GM19372 (cell line): ENCODE data around the gene MDM4.

Source experiments
- ATAC-seq: cut with Tn5 transposase; IDR thresholded peaks from one replicate; pipeline ENCODE4 v1.9.1; 2021; ENCODE audit warnings: mild to moderate bottlenecking, low read depth, moderate library complexity; ENCODE audit not compliant: unreplicated experiment

Gene MDM4

GRCh38 chr1:204600968-204601367, 84.8 kb downstream of the MDM4 start:
- ATAC-seq = no peak

DNA sequence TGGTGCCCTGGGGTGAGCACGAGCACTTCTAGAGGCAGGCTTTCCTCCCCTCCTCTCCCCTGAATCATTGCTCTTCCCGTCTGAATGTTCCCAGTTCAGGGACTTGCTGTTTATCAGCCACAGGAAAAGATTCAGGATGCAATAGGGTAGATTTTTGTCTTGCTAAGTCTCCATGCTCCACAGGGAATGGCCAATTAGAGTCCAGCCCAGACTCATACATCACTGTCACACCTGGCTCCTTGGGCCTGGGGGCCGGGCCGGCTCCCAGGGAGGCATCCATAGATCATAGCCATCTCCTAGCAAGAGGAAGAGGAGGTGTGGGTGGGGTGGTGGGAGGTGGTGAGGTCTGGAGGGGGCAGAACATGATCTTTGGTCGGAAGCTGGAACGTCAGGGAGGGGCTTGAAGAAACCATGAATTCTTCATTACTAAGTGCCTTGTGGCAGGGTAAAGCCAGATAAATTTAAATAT, 85.9 kb downstream of the MDM4 start:
- ATAC-seq = no peak

DNA sequence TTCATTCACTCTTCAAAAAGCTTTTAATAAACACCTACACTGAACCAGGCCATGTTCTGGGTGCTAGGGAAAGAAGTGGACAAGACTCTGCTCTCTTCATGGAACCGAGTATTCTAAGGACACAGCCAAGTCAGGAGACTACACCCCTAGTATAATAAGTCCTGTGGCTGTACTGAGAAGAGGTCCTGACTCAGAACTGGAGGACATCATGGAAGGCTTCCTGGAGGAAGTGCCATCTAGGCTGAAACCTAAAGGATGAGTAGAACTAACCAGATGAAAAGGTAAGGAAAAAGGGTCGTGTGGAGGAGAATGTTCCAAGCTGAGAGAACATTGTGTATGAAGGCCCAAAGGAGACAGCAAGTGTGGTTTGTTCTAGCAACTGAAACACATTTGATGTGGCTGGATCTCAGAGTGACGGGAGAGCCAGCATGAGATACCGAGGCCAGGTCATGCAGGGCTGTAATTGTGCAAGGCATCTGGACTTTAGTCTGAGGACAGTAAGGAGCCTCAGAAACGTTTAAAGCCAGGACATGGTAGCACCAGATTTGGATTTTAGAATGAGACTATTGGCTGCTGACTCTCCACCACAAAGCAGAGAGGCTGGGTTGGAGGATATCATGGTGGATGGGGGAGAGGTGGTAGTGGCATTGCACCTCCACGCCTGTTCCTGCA, 86.8 kb downstream of the MDM4 start:
- ATAC-seq = no peak

DNA sequence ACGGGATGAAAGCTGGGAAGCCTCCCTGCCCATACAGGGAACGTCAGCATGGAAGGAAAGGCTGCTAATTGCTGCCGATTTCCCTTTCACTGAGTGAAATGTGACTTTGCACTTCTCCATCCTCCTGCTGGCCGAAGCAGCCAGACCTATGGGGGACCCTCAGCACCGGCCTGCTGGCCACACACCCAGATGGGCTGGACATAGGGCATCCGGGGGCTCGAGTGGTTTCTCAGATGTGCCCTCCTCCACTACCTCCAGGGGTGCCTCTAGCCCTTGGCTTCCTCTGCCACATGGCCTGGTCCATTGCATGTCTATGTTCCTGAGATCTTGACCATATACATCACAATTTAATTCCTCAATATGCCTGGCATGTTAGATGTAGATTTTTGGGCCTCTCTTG, 89.6 kb downstream of the MDM4 start:
- no peak for ATAC-seq
